IMR-90 (cell line): ENCODE measurements around the gene ZNF775. TPM values are rescaled to one million over a fixed set of nuclear protein-coding genes. Genes with fewer than 3 reads are reported as not detected.

Experiments
- ATAC-seq: fragments of 200-7000 bp; cut with Tn5 transposase; 2 replicates; pipeline ENCODE4 v1.9.1; 2020; ENCODE audit warnings: low read depth, mild to moderate bottlenecking, moderate library complexity
- BruUV-seq: library from RNA; stranded (reverse); fragments of 400-500 nt; replicated peaks from 2 replicates; lab custom pipeline; 2021; lab: Mats Ljungman, UMichigan
- CTCF ChIA-PET: fragments of 300-600 bp; formaldehyde crosslinking; extraction: SDS; loops from one replicate; lab custom pipeline; 2021; ENCODE audit warnings: antibody characterized with exemption; lab: Yijun Ruan, JAX
- POLR2A ChIA-PET: fragments of 300-600 bp; sonication (Branson Sonifier 250); formaldehyde crosslinking; loops from one replicate; lab custom pipeline; 2022; ENCODE audit warnings: antibody characterized with exemption; ENCODE audit not compliant: unreplicated experiment; lab: Charles Lee
- DNase-seq: peaks from one replicate; pipeline ENCODE4 v3.0.0; 2013
- H2AFZ ChIP-seq: replicated peaks from 2 replicates; pipeline ENCODE3; 2013; ENCODE audit warnings: low read length, mild to moderate bottlenecking; ENCODE audit not compliant: poor library complexity
- H2AK5ac ChIP-seq: 2 replicates; pipeline ENCODE4 v1.6.1; 2013; ENCODE audit warnings: low read depth, low read length, inconsistent platforms
- H2AK9ac ChIP-seq: replicated peaks from 2 replicates; pipeline ENCODE3; 2013; ENCODE audit warnings: mild to moderate bottlenecking, low read depth, low read length, moderate library complexity; ENCODE audit not compliant: poor library complexity
- H2BK120ac ChIP-seq: 2 replicates; pipeline ENCODE4 v1.6.1; 2013; ENCODE audit warnings: low read depth, low read length, inconsistent platforms
- H2BK15ac ChIP-seq: 3 replicates; pipeline ENCODE4 v1.6.1; 2013; ENCODE audit warnings: low read depth, low read length, inconsistent platforms
- H2BK20ac ChIP-seq: 2 replicates; pipeline ENCODE4 v1.6.1; 2013; ENCODE audit warnings: low read depth, mild to moderate bottlenecking, inconsistent platforms, low read length, moderate library complexity
- H2BK5ac ChIP-seq: 2 replicates; pipeline ENCODE4 v1.6.1; 2013; ENCODE audit warnings: mild to moderate bottlenecking, low read depth, low read length, inconsistent platforms; ENCODE audit not compliant: poor library complexity, severe bottlenecking
- H3K14ac ChIP-seq: replicated peaks from 2 replicates; pipeline ENCODE4 v1.6.1; 2013; ENCODE audit warnings: low read depth, low read length, inconsistent platforms
- H3K18ac ChIP-seq: 2 replicates; pipeline ENCODE4 v1.6.1; 2013; ENCODE audit warnings: low read depth, low read length, control low read depth
- H3K23ac ChIP-seq: 2 replicates; pipeline ENCODE4 v1.6.1; 2013; ENCODE audit warnings: low read depth, low read length, inconsistent platforms
- H3K27ac ChIP-seq: 2 replicates; pipeline ENCODE4 v1.5.1; 2013; ENCODE audit warnings: mild to moderate bottlenecking, control low read depth, low read length; ENCODE audit not compliant: insufficient read depth
- H3K27me3 ChIP-seq: 2 replicates; pipeline ENCODE4 v1.6.1; 2013; ENCODE audit warnings: low read length; ENCODE audit not compliant: control insufficient read depth, insufficient read depth
- H3K36me3 ChIP-seq: 2 replicates; pipeline ENCODE4 v1.6.1; 2013; ENCODE audit warnings: low read length, mixed read lengths; ENCODE audit not compliant: control insufficient read depth, insufficient read depth
- H3K4ac ChIP-seq: 2 replicates; pipeline ENCODE4 v1.6.1; 2013; ENCODE audit warnings: low read depth, low read length, inconsistent platforms
- H3K4me1 ChIP-seq: 2 replicates; pipeline ENCODE4 v1.6.1; 2013; ENCODE audit warnings: low read length, mixed read lengths; ENCODE audit not compliant: control insufficient read depth, insufficient read depth
- H3K4me2 ChIP-seq: 2 replicates; pipeline ENCODE4 v1.6.1; 2013; ENCODE audit warnings: low read depth, mild to moderate bottlenecking, control low read depth, low read length, moderate library complexity
- H3K4me3 ChIP-seq: 2 replicates; pipeline ENCODE4 v1.5.1; 2013; ENCODE audit warnings: low read depth, mild to moderate bottlenecking, control low read depth, low read length, moderate library complexity; ENCODE audit not compliant: insufficient read depth
- H3K56ac ChIP-seq: 2 replicates; pipeline ENCODE4 v1.6.1; 2013; ENCODE audit warnings: low read length, inconsistent platforms; ENCODE audit not compliant: insufficient read depth; ENCODE audit errors: extremely low read depth
- H3K79me1 ChIP-seq, 2 experiments: 2 replicates each; pipeline ENCODE4 v1.6.1; 2013; ENCODE audit warnings: low read length in 2 of 2, inconsistent platforms in 1 of 2, low read depth in 1 of 2
- H3K9ac ChIP-seq: 2 replicates; pipeline ENCODE4 v1.6.1; 2013; ENCODE audit warnings: low read depth, low read length, control low read depth
- H3K9me1 ChIP-seq: 2 replicates; pipeline ENCODE4 v1.6.1; 2013; ENCODE audit warnings: low read length, inconsistent platforms; ENCODE audit not compliant: insufficient read depth
- H3K9me3 ChIP-seq: 2 replicates; pipeline ENCODE4 v1.6.1; 2013; ENCODE audit warnings: low read length; ENCODE audit not compliant: control insufficient read depth, insufficient read depth
- H4K20me1 ChIP-seq: 2 replicates; pipeline ENCODE4 v1.6.1; 2013; ENCODE audit warnings: low read length, inconsistent platforms; ENCODE audit not compliant: insufficient read depth
- H4K5ac ChIP-seq: 2 replicates; pipeline ENCODE4 v1.6.1; 2013; ENCODE audit warnings: mild to moderate bottlenecking, low read depth, low read length, control low read depth
- H4K8ac ChIP-seq, 2 experiments: 2 replicates each; pipeline ENCODE4 v1.6.1; 2013; ENCODE audit warnings: low read depth in 2 of 2, low read length in 2 of 2, control low read depth in 1 of 2, inconsistent platforms in 1 of 2
- H4K91ac ChIP-seq: 2 replicates; pipeline ENCODE4 v1.6.1; 2013; ENCODE audit warnings: low read depth, low read length, inconsistent platforms; ENCODE audit not compliant: insufficient read depth
- BHLHE40 ChIP-seq: fragments of 150-350 bp; IDR thresholded peaks from 2 replicates; pipeline ENCODE4 v1.6.1; 2016; ENCODE audit warnings: mild to moderate bottlenecking, low read depth, low read length
- CEBPB ChIP-seq: IDR thresholded peaks from 2 replicates; pipeline ENCODE4 v1.6.1; 2012; ENCODE audit warnings: low read depth, low read length, improper control_type of control experiment
- CHD1 ChIP-seq: IDR thresholded peaks from 2 replicates; pipeline ENCODE4 v1.6.1; 2012; ENCODE audit warnings: low read depth, low read length, improper control_type of control experiment
- FOS ChIP-seq: fragments of 150-350 bp; IDR thresholded peaks from 2 replicates; pipeline ENCODE4 v1.6.1; 2016; ENCODE audit warnings: low read depth, low read length
- MAZ ChIP-seq: IDR thresholded peaks from 2 replicates; pipeline ENCODE4 v1.6.1; 2012; ENCODE audit warnings: low read depth, mild to moderate bottlenecking, low read length, improper control_type of control experiment, moderate library complexity, borderline replicate concordance
- MXI1 ChIP-seq: IDR thresholded peaks from 2 replicates; pipeline ENCODE4 v1.6.1; 2012; ENCODE audit warnings: low read depth, mild to moderate bottlenecking, low read length, moderate library complexity, borderline replicate concordance
- RAD21 ChIP-seq: IDR thresholded peaks from 2 replicates; pipeline ENCODE4 v1.6.1; 2012; ENCODE audit warnings: low read length, improper control_type of control experiment
- RCOR1 ChIP-seq: IDR thresholded peaks from 2 replicates; pipeline ENCODE4 v1.6.1; 2012; ENCODE audit warnings: mild to moderate bottlenecking, low read length, improper control_type of control experiment; ENCODE audit not compliant: insufficient replicate concordance
- RFX5 ChIP-seq: IDR thresholded peaks from 2 replicates; pipeline ENCODE4 v1.8.0; 2012; ENCODE audit warnings: low read depth, mild to moderate bottlenecking, low read length, moderate library complexity
- SMC3 ChIP-seq: fragments of 150-350 bp; IDR thresholded peaks from 2 replicates; pipeline ENCODE4 v1.6.1; 2016; ENCODE audit warnings: low read depth, mild to moderate bottlenecking, antibody characterized with exemption, low read length, moderate library complexity
- WGBS, 2 experiments: methylation state at CpG; one replicate each; pipeline versions ENCODE4 v1.1.5 to v1.1.7; 2013; ENCODE audit warnings: missing lambda C conversion rate in 2 of 2; ENCODE audit not compliant: insufficient read length in 1 of 2; ENCODE audit errors: extremely low coverage in 2 of 2; 5-methylcytosine and 5-hydroxymethylcytosine counted together
- dilution Hi-C: fragments of 300-500 bp; cut with HindIII; formaldehyde crosslinking; loops from one replicate; pipeline ENCODE4 v1.14.3; 2018; ENCODE audit warnings: low sequenced_read_pairs; ENCODE audit not compliant: unreplicated experiment
- in situ Hi-C: fragments of 300-500 bp; cut with MboI; formaldehyde crosslinking; loops from 3 replicates; pipeline ENCODE4 v1.14.3; 2019; ENCODE audit warnings: low sequenced_read_pairs, inconsistent platforms, mixed read lengths
- intact Hi-C: fragments of 100-400 bp; cut with micrococcal nuclease; formaldehyde crosslinking; loops from 2 replicates; pipeline ENCODE4 v1.10.0; 2022
- polyA plus RNA-seq, 3 experiments: library from polyadenylated mRNA; depleted of rRNA; stranded (reverse); fragments of >200 nt; gene quantifications; 2 replicates each; pipeline ENCODE4 v1.2.3, GENCODE V29; 2012; ENCODE audit warnings: low replicate concordance in 1 of 3
- total RNA-seq: library from RNA; depleted of rRNA; stranded (reverse); fragments of >200 nt; gene quantifications from 2 replicates; pipeline ENCODE4 v1.2.3, GENCODE V29; 2012
- TF ChIP-seq, protein P1 (sequence below): conservative IDR thresholded peaks from 2 replicates; pipeline ENCODE4 v1.5.1; 2012; ENCODE audit warnings: mild to moderate bottlenecking, low read depth, low read length, improper control_type of control experiment
- TF ChIP-seq, protein P2 (sequence below): fragments of 150-350 bp; IDR thresholded peaks from 2 replicates; pipeline ENCODE4 v1.6.1; 2017; ENCODE audit warnings: mild to moderate bottlenecking, antibody characterized with exemption, low read length, low read depth

ZNF775 gene
- total and polyA plus RNA-seq, 2 of the 4 experiments (the other 2 are of a cell fraction), result 1.4 to 2.6 TPM

DNA sequence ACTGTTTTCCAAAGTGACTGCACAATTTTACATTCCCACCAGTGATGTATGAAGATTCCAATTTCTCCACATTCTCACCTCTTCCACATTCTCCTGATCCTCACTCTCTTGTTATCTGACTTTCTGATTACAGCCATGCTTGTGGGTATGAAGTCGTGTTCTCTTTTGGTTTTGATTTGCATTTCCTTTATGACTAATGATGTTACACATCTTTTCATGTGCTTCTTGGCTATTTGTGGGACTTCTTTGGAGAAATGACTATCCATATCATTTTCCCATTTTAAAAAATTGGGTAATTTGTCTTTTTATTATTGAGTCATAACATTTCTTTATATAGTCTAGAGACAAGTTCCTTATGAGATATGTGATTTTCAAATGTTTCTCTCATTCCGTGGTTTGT, 60.8 kb downstream of the ZNF775 start:
- no peak overlapping the region for H4K8ac ChIP-seq
- no TSS peak for BruUV-seq
- no peaks in the 10 kb centered on the region for H3K79me1 ChIP-seq
- no peak overlapping the region for H2AK5ac ChIP-seq
- intact Hi-C loops, result no loop called here
- no peak overlapping the region for H4K5ac ChIP-seq
- in situ Hi-C loops, result no loop called here
- H3K9ac ChIP-seq, result no peak overlapping the region
- peaks cover 11% of the 10 kb centered on the region for H3K9me3 ChIP-seq
- no peaks in the 10 kb centered on the region for H3K9me1 ChIP-seq
- H3K56ac ChIP-seq, result no peak overlapping the region
- dilution Hi-C loops, result no loop called here
- H3K27ac ChIP-seq, result no peak overlapping the region
- WGBS, 2 experiments, result no CpG with 5 or more reads among the region's 2 CpGs
- no peak overlapping the region for H3K14ac ChIP-seq
- ChIA-PET CTCF (no interaction called here), POLR2A (no interaction called here)
- no peak overlapping the region for H3K18ac ChIP-seq
- TF ChIP-seq RAD21, result no peak
- TF ChIP-seq RFX5, result no peak
- TF ChIP-seq, protein P1, sequence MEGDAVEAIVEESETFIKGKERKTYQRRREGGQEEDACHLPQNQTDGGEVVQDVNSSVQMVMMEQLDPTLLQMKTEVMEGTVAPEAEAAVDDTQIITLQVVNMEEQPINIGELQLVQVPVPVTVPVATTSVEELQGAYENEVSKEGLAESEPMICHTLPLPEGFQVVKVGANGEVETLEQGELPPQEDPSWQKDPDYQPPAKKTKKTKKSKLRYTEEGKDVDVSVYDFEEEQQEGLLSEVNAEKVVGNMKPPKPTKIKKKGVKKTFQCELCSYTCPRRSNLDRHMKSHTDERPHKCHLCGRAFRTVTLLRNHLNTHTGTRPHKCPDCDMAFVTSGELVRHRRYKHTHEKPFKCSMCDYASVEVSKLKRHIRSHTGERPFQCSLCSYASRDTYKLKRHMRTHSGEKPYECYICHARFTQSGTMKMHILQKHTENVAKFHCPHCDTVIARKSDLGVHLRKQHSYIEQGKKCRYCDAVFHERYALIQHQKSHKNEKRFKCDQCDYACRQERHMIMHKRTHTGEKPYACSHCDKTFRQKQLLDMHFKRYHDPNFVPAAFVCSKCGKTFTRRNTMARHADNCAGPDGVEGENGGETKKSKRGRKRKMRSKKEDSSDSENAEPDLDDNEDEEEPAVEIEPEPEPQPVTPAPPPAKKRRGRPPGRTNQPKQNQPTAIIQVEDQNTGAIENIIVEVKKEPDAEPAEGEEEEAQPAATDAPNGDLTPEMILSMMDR, result no peak
- no peak for TF ChIP-seq CHD1
- TF ChIP-seq FOS, result no peak
- no peak for TF ChIP-seq CEBPB
- no peak for TF ChIP-seq MXI1
- TF ChIP-seq, protein P2, sequence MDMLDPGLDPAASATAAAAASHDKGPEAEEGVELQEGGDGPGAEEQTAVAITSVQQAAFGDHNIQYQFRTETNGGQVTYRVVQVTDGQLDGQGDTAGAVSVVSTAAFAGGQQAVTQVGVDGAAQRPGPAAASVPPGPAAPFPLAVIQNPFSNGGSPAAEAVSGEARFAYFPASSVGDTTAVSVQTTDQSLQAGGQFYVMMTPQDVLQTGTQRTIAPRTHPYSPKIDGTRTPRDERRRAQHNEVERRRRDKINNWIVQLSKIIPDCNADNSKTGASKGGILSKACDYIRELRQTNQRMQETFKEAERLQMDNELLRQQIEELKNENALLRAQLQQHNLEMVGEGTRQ, result no peak
- no peak for TF ChIP-seq BHLHE40
- TF ChIP-seq SMC3, result no peak
- TF ChIP-seq RCOR1, result no peak
- no peak for TF ChIP-seq MAZ
- no peak overlapping the region for H3K4me3 ChIP-seq
- no peak overlapping the region for H2BK15ac ChIP-seq
- no peak overlapping the region for H2AK9ac ChIP-seq
- H3K23ac ChIP-seq, result no peak overlapping the region
- ATAC-seq (no peak), DNase-seq (peak; percentile 7)
- no peak overlapping the region for H3K4ac ChIP-seq
- no peaks in the 10 kb centered on the region for H3K36me3 ChIP-seq
- no peaks in the 10 kb centered on the region for H3K4me1 ChIP-seq
- H2AFZ ChIP-seq, result no peak overlapping the region
- no peak overlapping the region for H2BK5ac ChIP-seq
- H3K27me3 ChIP-seq, result peaks cover 2% of the 10 kb centered on the region; the same call in 1 of the 2 replicates
- no peak overlapping the region for H2BK120ac ChIP-seq
- no peak overlapping the region for H2BK20ac ChIP-seq
- H3K4me2 ChIP-seq, result no peak overlapping the region
- H4K20me1 ChIP-seq, result no peaks in the 10 kb centered on the region
- H4K91ac ChIP-seq, result no peak overlapping the region
